Skeletal muscle tissue (tissue), 4 donors: ENCODE results near the gene BBC3. TPM values are rescaled to one million over a fixed set of nuclear protein-coding genes. Genes with fewer than 3 reads are reported as not detected.
A peak's percentile ranks its signal among the peaks of the same experiment; 100 is the strongest.

Experiments used
- H3K27ac ChIP-seq: one replicate; pipeline ENCODE4 v1.7.0; 2013; ENCODE audit warnings: mild to moderate bottlenecking, low read depth, low read length, inconsistent platforms
- H3K27me3 ChIP-seq, 3 donors: one replicate each; pipeline ENCODE4 v1.7.0; 2013; ENCODE audit warnings: low read length in 3 of 3; ENCODE audit not compliant: control insufficient read depth in 3 of 3, insufficient read depth in 3 of 3
- H3K36me3 ChIP-seq, 3 donors: one replicate each; pipeline ENCODE4 v1.7.0; 2013; ENCODE audit warnings: low read length in 3 of 3; ENCODE audit not compliant: control insufficient read depth in 3 of 3, insufficient read depth in 3 of 3
- H3K4me1 ChIP-seq, 3 donors: one replicate each; pipeline ENCODE4 v1.7.0; 2013; ENCODE audit warnings: low read length in 3 of 3, mild to moderate bottlenecking in 3 of 3; ENCODE audit not compliant: control insufficient read depth in 3 of 3, insufficient read depth in 3 of 3
- H3K4me3 ChIP-seq, 3 donors: one replicate each; pipeline ENCODE4 v1.7.0; 2013; ENCODE audit warnings: low read length in 3 of 3
- H3K9ac ChIP-seq, 3 donors: one replicate each; pipeline ENCODE4 v1.7.0; 2013; ENCODE audit warnings: low read length in 3 of 3, mild to moderate bottlenecking in 3 of 3, moderate library complexity in 2 of 3, low read depth in 1 of 3
- H3K9me3 ChIP-seq, 3 donors: one replicate each; pipeline ENCODE4 v1.7.0; 2013; ENCODE audit warnings: low read length in 3 of 3; ENCODE audit not compliant: control insufficient read depth in 3 of 3
- total RNA-seq: library from RNA; depleted of rRNA; stranded (reverse); fragments of >200 nt; gene quantifications from one replicate; pipeline ENCODE4 v1.2.3, GENCODE V29; 2014
- donor health status: Osteomylitis.

BBC3 gene
- total RNA-seq, 1 donor from 2014 or later, result 2.6 TPM

DNA sequence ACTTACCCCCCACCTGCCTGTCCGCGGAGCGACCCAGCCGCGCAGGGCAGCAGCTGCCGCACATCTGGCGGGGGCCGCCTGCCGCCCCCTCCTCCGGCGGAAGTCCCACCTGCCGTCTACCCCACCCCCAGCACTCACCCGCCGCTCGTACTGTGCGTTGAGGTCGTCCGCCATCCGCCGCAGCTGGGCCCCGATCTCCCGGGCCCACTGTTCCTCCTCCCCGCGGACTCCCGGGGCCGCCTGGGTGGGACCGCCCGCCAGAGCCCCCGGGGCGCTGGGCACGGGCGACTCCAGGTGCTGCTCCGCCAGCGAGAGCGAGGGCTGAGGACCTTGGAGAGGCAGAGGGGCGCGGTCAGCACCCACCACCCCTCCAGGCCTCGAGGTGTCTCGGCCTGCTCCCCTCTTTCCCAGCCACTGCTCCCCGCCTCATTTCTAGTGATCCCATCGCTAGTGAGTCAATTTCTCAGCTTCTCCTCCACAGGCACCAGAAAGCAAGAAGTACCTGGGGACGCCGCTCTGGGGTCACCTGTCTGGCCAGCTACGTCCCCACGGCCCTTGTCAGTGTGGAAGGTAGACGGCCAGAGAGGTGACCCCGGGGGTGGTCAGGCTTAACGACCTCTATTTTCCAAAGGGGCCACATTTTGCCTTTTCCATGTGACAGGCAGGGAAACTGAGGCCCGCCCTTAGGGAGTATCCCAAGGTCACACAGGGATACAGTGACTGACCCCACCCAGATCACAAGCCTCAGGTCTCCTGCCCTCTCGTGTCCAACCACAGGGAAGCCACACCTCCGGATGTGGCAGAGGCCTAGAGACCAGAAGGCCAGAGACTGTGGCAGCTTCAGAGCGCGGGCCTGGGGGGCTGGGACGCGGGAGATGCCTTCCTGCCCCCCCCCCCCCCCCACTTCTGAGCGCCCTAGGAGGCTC lies 4.3 kb downstream of the BBC3 start:
- Histone ChIP-seq H3K9me3 (no peaks in the 10 kb centered on the region), H3K27ac (peak overlapping the region; percentile 100), H3K36me3 (peaks cover 9 to 11% (median 11%) of the 10 kb centered on the region in 3 donors), H3K4me1 (peaks cover 39 to 45% (median 39%) of the 10 kb centered on the region in 3 donors), H3K4me3 (peak overlapping the region; percentile 84 to 98 (median 88)), H3K9ac (peak overlapping the region; percentile 98 to 100 (median 99)), H3K27me3 (no peaks in the 10 kb centered on the region)

DNA sequence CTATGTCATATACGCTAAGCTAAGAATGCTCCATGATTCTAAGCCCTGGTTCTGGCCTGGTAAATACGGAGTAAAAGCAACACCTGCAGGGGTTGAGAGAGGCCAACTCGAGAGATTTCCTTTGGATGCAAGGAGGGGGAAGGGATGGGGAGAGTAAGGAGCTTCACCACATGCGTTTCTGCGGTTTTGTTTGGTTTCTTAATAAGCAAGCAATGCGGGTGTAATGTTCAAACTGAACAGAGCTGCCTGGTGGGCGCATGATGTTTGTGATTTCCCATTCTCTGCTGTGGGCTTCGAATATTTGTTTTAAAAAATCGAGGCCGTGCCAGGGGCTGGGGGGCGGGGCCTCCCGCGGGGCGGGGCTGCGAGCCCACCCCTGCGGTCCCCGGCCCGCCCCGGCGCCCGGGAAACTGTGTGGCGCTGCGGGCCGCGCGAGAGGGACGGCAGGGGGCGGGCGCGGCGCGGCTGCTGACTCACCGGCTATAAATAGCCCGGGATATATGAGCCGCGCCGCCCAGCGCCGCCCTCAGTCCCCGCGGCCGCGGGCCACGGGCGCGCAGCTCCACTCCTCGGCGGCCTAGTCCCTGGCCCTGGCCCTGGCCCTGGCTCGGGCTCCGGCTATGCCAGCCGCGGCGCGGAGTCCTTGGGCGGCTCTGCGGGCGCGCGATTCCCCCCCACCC lies 5.1 kb downstream of the BBC3 start:
- H3K9ac ChIP-seq, result peak overlapping the region; percentile 98 to 100 (median 99)
- H3K4me3 ChIP-seq, result peak overlapping the region; percentile 55 to 98 (median 88)
- peaks cover 34 to 40% (median 34%) of the 10 kb centered on the region in 3 donors for H3K4me1 ChIP-seq
- peak overlapping the region; percentile 100 for H3K27ac ChIP-seq
- H3K9me3 ChIP-seq, result no peaks in the 10 kb centered on the region
- H3K27me3 ChIP-seq, result no peaks in the 10 kb centered on the region
- peaks cover 13 to 19% (median 19%) of the 10 kb centered on the region in 3 donors for H3K36me3 ChIP-seq

DNA sequence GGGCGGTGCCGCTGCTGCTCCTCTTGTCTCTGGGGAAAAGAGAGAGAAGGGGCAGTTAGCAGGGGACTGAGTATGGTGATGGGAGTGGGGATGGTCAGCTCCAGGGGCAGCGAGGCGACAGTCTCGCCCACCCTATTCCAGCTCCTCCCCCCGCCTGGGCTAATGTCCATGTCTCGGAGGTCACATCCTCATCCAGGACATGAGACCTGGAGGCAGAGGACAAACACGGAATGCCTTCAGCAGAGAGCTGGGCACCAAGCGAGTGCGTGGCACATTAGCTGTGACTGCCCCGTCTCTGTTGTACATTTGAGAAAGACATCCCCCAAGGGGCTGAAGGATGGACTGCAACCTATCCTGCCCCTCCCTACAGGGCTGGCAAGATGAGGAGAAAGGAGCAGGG lies 9.1 kb downstream of the BBC3 start:
- peaks cover 19 to 23% (median 22%) of the 10 kb centered on the region in 3 donors for H3K36me3 ChIP-seq
- H3K4me3 ChIP-seq, result no peak overlapping the region
- H3K27ac ChIP-seq, result no peak overlapping the region
- no peak overlapping the region for H3K9ac ChIP-seq
- peaks cover 8 to 12% (median 8%) of the 10 kb centered on the region in 3 donors for H3K4me1 ChIP-seq
- no peaks in the 10 kb centered on the region for H3K27me3 ChIP-seq
- no peaks in the 10 kb centered on the region for H3K9me3 ChIP-seq

DNA sequence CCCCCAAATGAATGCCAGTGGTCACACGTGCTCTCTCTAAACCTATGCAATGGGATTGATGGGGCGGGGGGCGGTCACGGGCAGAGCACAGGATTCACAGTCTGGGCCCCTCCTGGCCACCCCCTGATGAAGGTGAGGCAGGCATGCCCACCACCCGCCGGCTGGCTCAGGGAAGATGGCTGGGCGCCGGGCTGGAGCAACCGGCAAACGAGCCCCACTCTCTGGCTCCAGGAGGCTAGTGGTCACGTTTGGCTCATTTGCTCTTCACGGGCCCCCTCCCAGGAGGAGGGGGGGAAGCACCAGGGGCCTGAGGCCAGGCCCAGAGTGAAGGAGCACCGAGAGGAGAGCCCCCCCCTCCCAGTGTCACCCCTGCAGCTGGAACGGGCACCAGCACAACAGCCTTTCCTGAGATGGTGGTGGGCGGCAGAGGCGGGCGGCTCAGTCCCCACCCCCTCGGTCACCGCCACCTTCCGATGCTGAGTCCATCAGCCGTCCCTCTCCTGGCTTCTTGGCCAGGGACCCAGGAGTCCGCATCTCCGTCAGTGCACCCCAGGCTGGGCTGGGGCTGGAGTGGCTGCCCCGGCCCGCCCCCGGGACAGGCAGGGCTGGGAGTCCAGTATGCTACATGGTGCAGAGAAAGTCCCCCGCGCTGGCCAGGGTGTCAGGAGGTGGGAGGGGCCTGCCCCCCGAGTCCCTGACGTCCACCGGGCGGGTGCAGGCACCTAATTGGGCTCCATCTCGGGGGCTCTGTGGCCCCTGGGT lies 9.7 kb downstream of the BBC3 start:
- Histone ChIP-seq H3K9ac (no peak overlapping the region), H3K36me3 (peaks cover 19 to 23% (median 22%) of the 10 kb centered on the region in 3 donors), H3K4me3 (no peak overlapping the region), H3K27ac (no peak overlapping the region), H3K4me1 (peaks cover 4 to 7% (median 6%) of the 10 kb centered on the region in 3 donors), H3K27me3 (no peaks in the 10 kb centered on the region), H3K9me3 (no peaks in the 10 kb centered on the region)

DNA sequence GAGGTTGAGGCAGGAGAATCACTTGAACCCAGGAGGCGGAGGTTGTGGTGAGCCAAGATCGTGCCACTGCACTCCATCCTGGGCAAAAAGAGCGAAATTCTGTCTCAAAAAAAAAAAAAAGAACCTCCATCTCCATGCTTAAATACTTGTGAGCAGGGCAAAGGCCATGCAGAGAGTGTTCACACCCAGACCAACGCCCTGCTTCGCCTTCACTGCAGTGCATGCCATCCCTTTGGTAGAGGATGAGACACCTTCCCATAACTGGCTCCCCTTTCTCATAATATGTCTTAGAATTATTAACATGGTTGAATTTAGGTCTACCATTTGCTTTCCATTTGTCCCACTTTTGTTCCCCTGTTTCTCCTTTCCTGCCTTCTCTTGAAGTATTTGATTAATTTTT lies 15.4 kb downstream of the BBC3 start:
- Histone ChIP-seq H3K27me3 (no peaks in the 10 kb centered on the region), H3K4me3 (no peak overlapping the region)

DNA sequence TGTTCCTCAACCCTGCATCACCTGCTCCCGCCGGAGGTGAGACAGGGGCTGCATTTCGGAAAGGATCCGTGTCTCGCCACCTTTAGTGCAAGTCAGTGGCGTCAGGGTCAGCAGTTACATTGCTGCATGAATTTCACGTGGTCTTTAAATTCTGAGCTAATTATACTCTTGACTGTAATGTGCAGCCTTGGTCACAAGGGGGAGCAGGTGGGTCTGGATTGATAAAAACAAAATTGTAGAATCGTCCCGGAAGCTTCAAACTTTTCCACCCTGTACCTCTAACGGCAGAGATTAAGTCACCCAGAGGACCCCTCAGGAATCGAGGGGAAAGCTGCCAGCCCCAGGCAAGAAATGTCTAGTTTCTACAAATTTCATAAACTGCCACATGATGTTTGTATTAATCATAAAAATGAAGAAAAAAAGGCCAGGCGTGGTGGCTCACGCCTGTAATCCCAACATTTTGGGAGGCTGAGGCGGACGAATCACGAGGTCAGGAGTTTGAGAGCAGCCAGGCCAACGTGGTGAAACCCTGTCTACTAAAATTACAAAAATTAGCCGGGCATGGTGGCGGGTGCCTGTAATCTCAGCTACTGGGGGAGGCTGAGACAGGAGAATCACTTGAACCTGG lies 20.2 kb downstream of the BBC3 start:
- peak overlapping the region; percentile 11 to 24 (median 17) for H3K9ac ChIP-seq
- peaks cover 0 to 8% (median 4%) of the 10 kb centered on the region in 3 donors for H3K4me1 ChIP-seq
- H3K27me3 ChIP-seq, result no peaks in the 10 kb centered on the region
- peak overlapping the region; percentile 19 for H3K27ac ChIP-seq
- H3K9me3 ChIP-seq, result no peaks in the 10 kb centered on the region
- peaks cover 8 to 18% (median 11%) of the 10 kb centered on the region in 3 donors for H3K36me3 ChIP-seq
- peak overlapping the region in 1 of 3 donors; percentile 24 for H3K4me3 ChIP-seq

More for the DNA sequence above, 15.4 kb downstream of the BBC3 start:
- Histone ChIP-seq H3K4me1 (peaks cover 0 to 4% (median 1%) of the 10 kb centered on the region in 3 donors), H3K27ac (no peak overlapping the region), H3K36me3 (peaks cover under 1 to 3% (median 3%) of the 10 kb centered on the region in 3 donors), H3K9me3 (no peaks in the 10 kb centered on the region), H3K9ac (no peak overlapping the region)

DNA sequence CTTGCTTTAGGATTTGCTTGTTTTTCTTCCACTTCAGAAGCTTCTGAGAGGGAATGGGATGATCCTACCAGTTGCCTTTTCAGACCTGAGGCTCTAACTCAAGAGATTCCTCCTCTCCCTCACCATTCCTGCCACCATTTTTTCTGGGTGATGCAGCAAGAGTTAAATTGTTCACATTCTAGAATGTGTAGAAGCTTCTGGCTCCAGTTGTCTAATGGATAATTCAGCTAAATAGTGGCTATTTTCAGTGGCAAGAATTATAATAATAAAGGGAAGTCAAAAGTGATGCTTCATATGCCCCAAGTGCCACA lies 20.9 kb downstream of the BBC3 start:
- Histone ChIP-seq H3K36me3 (peaks cover 10 to 25% (median 13%) of the 10 kb centered on the region in 3 donors), H3K9me3 (no peaks in the 10 kb centered on the region), H3K4me1 (peaks cover 0 to 8% (median 4%) of the 10 kb centered on the region in 3 donors), H3K9ac (peak overlapping the region in 1 of 3 donors; percentile 17), H3K27me3 (no peaks in the 10 kb centered on the region), H3K27ac (no peak overlapping the region), H3K4me3 (no peak overlapping the region)

DNA sequence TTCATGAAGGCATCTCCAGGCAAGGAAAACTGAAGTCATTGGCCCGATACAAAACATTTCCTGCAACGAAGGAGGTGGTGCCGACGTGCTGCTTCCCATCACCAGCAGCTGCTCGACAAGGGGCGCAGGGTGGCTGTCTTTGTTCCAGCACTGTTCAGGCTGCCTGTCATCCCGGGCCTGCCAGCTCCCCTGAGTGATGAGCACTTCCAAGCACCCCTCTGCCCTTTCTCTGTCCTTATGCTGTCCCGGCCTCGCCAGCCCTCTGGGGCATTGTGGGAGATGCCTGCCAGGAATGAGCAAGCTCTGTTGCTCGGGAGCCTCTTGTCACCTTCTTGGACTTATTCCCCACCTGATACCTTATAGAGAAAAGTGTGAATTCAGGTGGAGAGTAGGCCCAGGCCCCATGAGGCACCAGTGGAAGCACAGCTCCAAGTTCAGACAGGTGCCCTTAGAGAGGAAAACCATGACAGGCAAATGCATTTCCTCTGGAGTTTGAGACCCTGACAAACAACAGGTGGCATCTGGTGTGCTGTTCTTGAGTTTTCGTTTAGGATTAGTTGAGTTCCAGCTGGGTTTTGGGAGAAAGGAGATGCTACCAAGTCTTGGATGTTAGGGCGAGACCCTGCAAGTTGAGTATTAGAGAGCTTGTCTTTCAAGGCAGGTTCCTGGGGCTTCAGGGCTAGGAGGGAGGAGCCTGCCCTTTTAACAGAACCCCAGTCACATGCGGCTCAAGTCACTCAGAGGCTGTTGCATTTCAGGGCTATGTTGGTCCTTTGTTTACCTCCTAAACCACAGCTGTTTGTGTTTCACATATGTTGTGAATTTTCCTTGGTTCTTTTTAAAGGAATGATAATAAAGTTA lies 21.4 kb downstream of the BBC3 start:
- Histone ChIP-seq H3K27ac (no peak overlapping the region), H3K4me1 (peaks cover 0 to 8% (median 4%) of the 10 kb centered on the region in 3 donors), H3K36me3 (peaks cover 15 to 28% (median 16%) of the 10 kb centered on the region in 3 donors)

More for the DNA sequence above, 21.4 kb downstream of the BBC3 start:
- Histone ChIP-seq H3K9ac (no peak overlapping the region), H3K27me3 (no peaks in the 10 kb centered on the region), H3K4me3 (no peak overlapping the region), H3K9me3 (no peaks in the 10 kb centered on the region)
